T-helper 1 cell treated with Interleukin-12 subunit alpha and Interleukin-12 subunit beta and Interleukin-4 antibody, amounts not matched to agents 30 μg/mL and 1 μg/mL, for 36 hours (primary cell): ENCODE results near the gene PPDPF.
A peak's percentile ranks its signal among the peaks of the same experiment; 100 is the strongest.

ENCODE experiments used
- H3K27ac Mint-ChIP-seq: one replicate; pipeline ENCODE4 v1.8.0; 2021; ENCODE audit warnings: mild to moderate bottlenecking, mixed read lengths
- H3K27me3 Mint-ChIP-seq: one replicate; pipeline ENCODE4 v1.8.0; 2021; ENCODE audit warnings: low read depth, mixed read lengths
- H3K36me3 Mint-ChIP-seq: one replicate; pipeline ENCODE4 v1.8.0; 2021; ENCODE audit warnings: low read depth, mixed read lengths
- H3K4me1 Mint-ChIP-seq: one replicate; pipeline ENCODE4 v1.8.0; 2021; ENCODE audit warnings: low read depth, mixed read lengths
- H3K4me3 Mint-ChIP-seq: one replicate; pipeline ENCODE4 v1.8.0; 2021; ENCODE audit warnings: mild to moderate bottlenecking, moderate library complexity, mixed read lengths
- H3K9me3 Mint-ChIP-seq: one replicate; pipeline ENCODE4 v1.8.0; 2021; ENCODE audit warnings: mixed read lengths

Gene PPDPF

DNA sequence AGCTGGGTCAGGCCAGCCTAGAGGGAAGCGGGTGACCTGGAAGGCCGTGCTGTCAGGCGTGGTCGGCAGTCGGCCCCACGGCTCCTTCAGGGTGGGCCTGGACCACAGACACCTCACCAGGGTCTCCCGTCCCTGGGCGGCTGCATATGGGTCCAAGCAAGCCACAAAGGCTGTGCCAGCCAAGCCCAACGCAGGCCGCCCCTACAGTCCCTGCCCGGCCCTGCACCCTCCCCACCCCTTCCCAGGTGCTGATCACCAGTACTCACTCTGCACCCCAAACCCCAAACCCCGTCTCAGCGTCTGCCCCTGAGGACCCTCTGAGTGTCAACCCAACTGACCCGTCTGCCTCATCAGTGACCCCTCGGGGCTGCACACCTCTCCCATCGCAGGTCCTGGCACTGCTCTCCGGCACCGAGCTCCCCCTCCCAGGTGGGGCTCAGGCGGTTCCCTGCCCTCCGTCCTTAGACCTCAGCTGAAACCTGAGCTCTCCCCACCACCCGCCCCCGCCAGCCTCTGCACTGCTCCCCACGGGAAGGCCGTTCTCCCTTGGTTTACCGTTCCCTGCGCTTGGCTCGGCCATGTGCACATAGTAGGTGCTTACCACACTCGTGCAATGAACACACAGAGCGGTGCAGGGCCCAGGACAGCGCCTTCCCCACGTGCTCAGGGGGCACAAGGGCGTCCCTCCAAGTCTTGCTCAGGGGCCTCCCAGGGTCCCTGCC lies 1.5 kb upstream of the PPDPF start:
- peaks cover 4% of the 10 kb centered on the region for H3K9me3 Mint-ChIP-seq
- H3K27me3 Mint-ChIP-seq: peaks cover 17% of the 10 kb centered on the region
- H3K4me3 Mint-ChIP-seq: peak overlapping the region; percentile 79
- H3K4me1 Mint-ChIP-seq: peaks cover 9% of the 10 kb centered on the region
- peak overlapping the region; percentile 20 for H3K27ac Mint-ChIP-seq
- peaks cover 12% of the 10 kb centered on the region for H3K36me3 Mint-ChIP-seq

DNA sequence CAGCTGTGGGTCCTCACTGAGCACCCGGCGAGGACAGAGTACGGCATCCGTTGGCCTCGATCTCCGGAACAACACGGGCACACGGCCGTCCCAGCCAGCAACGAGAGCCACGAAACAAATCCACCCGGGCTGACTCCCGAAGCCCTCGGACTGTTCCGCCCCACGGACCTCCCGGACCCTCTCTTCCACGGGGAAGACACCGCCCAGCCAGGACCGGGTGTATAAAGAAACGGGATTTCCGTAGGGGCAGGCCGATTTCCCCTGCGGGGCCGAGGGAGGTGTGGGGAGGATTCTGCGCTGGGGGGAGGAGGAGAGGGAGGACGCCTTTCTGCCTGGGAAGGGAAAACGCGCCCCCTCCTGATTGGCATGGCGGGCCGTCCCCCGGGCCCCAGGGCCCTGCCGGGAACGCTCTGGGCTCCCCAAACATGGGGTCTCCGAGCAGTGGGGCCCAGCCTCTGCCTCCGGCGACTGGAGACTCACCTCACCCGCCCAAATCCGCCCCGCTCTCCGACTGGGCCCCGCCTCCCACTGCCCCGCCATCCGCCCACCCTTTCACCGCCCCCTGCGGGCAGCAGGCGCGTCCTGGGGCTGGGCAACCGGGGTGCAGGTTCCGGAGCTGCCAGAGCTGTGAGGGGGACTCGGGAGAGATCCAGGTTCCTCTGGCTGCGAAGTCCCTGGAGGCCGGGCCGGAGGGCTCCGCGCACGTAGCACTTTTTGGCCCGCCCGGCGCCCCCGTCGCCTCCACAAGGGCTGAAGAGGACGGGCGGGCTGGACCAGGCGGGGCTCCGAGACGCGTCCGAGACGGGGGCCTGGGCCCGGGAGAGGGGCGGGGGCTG lies 679 bp upstream of the PPDPF start:
- peak overlapping the region; percentile 79 for H3K4me3 Mint-ChIP-seq

DNA sequence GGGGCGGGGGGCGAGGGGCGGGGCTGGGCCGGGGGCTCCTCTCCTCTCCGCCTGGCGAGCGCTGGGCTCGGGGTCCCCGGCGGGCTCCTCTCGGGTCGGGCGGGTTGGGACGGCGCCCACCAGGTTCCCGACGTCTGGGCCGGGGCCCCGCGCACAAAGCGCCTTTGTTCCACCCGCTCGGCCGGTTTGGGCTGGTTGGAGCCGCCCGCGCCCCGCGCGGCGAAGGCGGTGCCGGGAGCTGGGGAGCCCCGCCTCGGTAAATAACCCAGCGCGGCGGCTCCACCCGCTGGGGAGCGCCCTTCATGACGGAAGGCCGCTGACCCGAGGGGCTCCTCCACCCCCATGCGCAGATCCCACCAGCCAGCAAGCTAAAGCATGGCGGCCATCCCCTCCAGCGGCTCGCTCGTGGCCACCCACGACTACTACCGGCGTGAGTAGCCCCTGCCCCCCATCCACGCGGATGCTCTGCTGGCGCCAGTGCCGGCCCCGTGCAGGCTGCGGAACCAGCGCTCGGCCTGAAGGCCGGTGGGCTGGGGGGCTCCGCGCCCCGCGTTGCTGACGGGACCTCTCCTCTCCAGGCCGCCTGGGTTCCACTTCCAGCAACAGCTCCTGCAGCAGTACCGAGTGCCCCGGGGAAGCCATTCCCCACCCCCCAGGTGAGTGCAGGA lies 503 bp downstream of the PPDPF start:
- Mint-ChIP-seq H3K9me3 (no peaks in the 10 kb centered on the region), H3K4me1 (peaks cover 9% of the 10 kb centered on the region), H3K27me3 (peaks cover under 1% of the 10 kb centered on the region), H3K27ac (peak overlapping the region; percentile 62), H3K4me3 (peak overlapping the region; percentile 77), H3K36me3 (peaks cover 14% of the 10 kb centered on the region)

More for the DNA sequence above, 679 bp upstream of the PPDPF start:
- peaks cover 12% of the 10 kb centered on the region for H3K27me3 Mint-ChIP-seq
- peaks cover 14% of the 10 kb centered on the region for H3K36me3 Mint-ChIP-seq
- H3K4me1 Mint-ChIP-seq: peaks cover 9% of the 10 kb centered on the region
- peak overlapping the region; percentile 20 for H3K27ac Mint-ChIP-seq
- H3K9me3 Mint-ChIP-seq: no peaks in the 10 kb centered on the region

DNA sequence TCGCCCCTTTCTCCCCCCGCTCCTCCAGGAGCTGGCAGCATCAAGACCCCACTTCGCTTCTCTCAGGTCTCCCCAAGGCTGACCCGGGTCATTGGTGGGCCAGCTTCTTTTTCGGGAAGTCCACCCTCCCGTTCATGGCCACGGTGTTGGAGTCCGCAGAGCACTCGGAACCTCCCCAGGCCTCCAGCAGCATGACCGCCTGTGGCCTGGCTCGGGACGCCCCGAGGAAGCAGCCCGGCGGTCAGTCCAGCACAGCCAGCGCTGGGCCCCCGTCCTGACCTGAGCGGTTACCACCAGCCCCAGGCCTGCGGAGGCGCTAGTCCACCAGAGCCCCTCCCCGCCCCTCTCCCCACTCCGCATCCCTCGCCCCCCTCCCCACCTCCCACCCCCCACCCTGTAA lies 1.0 kb downstream of the PPDPF start:
- Mint-ChIP-seq H3K36me3 (peaks cover 14% of the 10 kb centered on the region), H3K27me3 (no peaks in the 10 kb centered on the region), H3K4me3 (peak overlapping the region; percentile 77), H3K27ac (peak overlapping the region; percentile 62), H3K9me3 (no peaks in the 10 kb centered on the region), H3K4me1 (peaks cover 9% of the 10 kb centered on the region)

DNA sequence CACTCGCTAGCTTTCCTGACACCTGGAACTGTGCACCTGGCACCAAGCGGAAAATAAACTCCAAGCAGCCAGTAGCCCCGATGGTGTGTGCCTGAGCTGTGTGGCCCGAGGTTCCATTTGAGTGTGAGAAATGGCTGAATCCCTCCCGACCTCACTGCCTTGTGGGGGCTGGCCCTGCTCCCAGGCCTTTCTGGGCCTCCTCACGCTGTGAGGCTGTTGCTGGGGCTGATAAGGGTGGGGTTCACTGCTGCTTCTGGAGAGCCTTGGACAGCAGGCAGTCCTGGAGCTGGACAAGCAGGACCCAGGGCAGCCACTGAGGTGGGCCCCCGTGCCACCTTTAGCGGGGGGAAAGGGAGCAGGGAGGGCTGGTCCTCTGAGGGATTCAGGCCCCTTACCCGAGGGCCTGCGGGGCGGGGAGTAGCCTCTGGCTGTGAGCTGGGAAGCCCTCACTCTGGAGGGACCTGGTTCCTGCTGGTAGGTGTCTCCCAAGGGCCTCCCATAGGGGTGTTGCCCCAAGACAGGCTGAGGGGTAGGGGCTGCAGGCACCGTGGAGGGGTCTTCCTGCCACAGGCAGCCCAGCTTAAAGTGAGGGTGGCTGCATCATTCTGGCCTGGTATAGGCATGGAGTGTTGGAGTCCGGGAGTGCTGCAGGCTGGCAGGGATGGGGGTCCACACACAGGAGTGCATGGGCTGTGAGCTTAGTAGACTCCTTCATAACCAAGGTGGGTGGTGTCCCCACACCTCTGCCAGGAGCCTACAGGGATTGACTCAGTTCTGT lies 1.7 kb downstream of the PPDPF start:
- H3K4me3 Mint-ChIP-seq: peak overlapping the region; percentile 60
- H3K36me3 Mint-ChIP-seq: peaks cover 14% of the 10 kb centered on the region
- H3K27me3 Mint-ChIP-seq: no peaks in the 10 kb centered on the region
- H3K9me3 Mint-ChIP-seq: no peaks in the 10 kb centered on the region
- peak overlapping the region; percentile 55 for H3K27ac Mint-ChIP-seq
- peaks cover 9% of the 10 kb centered on the region for H3K4me1 Mint-ChIP-seq

DNA sequence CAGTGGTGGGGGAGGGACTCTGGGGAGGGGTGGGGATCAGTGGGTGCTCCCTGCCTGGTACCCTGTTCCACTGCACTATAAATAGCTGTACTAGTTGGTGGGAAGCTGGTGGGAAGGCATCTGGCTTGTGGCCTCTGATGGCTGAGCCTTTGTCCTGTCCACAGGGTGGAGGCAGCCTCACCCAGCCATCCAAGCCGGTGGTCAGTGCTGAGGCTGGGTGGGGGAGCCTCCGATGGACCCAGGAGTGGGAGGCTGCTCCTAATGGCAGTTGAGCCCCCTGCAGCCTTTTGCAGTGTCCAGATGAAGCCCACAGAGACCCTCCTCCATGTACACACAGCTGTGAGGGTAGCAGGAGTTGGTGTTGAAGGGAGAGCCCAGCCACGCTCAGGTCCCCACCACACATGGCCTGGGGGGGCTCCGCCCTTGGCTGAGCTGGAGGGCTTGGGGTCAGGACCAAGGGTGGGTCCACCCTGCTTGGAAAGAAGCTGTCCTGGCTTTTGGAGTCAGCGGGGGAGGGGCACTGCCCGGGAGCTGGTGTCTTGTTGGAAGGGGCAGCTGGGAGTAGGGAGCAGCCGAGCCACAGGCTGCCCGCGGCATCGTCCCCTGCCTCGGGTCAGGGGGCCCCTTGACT lies 2.5 kb downstream of the PPDPF start:
- H3K27ac Mint-ChIP-seq: no peak overlapping the region

DNA sequence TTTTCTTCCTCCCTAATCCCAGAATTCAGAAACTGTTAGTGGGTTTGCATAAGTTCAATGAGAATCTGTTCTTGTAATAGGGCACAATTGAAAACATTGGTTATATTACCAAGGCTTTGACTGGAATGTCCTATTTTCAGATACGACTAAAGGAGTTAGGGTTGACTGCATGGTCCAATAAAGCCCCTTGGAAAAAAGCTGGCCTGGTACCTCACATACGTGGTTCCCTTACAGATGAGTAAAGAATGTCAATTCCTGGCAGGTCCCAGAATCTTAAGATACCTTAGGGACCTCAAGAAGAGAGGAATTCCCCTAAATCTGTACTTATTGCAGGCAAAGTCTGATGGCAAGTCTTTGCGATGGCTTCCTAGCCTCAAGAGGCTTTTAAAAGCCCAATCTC lies 4.6 kb downstream of the PPDPF start:
- Mint-ChIP-seq H3K4me3 (no peak overlapping the region), H3K27me3 (no peaks in the 10 kb centered on the region), H3K36me3 (peaks cover 14% of the 10 kb centered on the region), H3K9me3 (no peaks in the 10 kb centered on the region), H3K4me1 (peaks cover 11% of the 10 kb centered on the region), H3K27ac (no peak overlapping the region)

More for the DNA sequence above, 2.5 kb downstream of the PPDPF start:
- H3K27me3 Mint-ChIP-seq: no peaks in the 10 kb centered on the region
- H3K4me1 Mint-ChIP-seq: peaks cover 11% of the 10 kb centered on the region
- no peak overlapping the region for H3K4me3 Mint-ChIP-seq
- H3K36me3 Mint-ChIP-seq: peaks cover 14% of the 10 kb centered on the region
- no peaks in the 10 kb centered on the region for H3K9me3 Mint-ChIP-seq

DNA sequence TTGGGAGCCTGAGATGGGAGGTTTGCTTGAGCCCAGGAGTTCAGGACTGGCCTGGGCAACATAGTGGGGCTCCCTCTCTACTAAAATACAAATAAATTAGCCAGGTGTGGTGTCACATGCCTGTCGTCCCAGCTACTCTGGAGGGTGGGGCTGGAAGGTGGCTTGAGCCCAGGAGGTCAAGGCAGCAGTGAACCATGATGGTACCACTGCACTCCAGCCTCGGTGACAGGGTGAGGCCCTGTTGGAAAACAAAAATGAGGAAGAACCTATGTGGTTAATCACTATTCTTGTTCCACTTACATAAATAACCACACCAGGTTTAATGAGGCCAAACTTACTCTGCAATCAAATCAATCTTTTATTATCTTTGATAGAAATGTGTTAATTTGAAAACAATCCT lies 5.4 kb downstream of the PPDPF start:
- no peak overlapping the region for H3K4me3 Mint-ChIP-seq
- H3K27ac Mint-ChIP-seq: no peak overlapping the region
- H3K9me3 Mint-ChIP-seq: no peaks in the 10 kb centered on the region
- no peaks in the 10 kb centered on the region for H3K27me3 Mint-ChIP-seq
- peaks cover 11% of the 10 kb centered on the region for H3K4me1 Mint-ChIP-seq
- peaks cover 14% of the 10 kb centered on the region for H3K36me3 Mint-ChIP-seq

DNA sequence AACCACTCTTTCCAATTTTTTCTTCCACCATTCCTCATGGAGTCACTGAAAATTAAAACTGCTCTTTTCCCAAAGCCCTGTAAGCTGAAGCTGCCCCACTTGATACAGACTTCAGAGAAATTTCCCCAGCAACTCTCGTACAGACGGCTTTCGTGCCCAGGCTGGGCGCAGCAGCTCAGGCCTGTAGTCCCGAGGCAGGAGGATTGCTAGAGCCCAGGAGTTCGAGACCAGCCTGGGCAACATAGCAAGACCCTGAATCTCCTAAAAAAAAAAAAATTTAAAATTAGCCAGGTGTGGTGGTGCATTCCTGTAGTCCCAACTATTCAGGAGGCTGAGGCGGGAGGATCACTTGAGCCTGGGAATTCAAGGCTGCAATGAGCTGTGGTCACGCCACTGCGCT lies 6.6 kb downstream of the PPDPF start:
- no peaks in the 10 kb centered on the region for H3K27me3 Mint-ChIP-seq
- H3K36me3 Mint-ChIP-seq: peaks cover 14% of the 10 kb centered on the region
- H3K27ac Mint-ChIP-seq: no peak overlapping the region
- no peak overlapping the region for H3K4me3 Mint-ChIP-seq
- H3K4me1 Mint-ChIP-seq: peaks cover 8% of the 10 kb centered on the region
- no peaks in the 10 kb centered on the region for H3K9me3 Mint-ChIP-seq

DNA sequence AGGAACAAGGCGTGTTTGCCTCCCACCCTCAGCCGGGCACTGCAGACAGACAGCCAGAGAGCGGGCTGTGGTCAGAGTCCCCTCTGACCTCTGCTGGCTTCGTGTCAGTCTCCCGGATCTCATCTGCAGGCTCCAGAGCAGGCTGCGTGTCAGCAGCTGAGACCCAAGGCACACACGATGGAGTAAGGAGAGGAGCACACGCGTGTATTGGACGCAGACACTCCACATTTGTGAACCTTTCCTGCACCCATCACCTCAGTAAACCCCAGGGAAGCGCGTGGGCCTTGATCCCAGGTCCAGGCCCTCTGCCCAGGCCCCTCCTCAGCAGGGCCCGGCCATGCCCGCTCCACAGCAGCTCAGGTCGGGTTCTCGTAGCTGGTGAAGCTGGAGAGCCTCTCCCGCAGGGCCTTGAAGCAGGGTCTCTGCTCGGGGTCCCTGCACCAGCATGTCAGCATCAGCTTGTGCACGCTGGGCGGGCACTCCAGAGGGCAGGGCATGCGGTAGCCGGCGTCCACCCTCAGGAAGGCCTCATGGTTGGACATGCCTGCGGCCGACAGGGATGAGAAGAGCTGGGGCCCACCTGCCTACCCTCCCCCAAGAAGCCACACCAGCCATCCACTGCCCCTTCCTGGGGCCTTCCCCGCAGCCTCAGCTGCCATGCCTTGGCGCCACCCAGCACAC lies 8.8 kb downstream of the PPDPF start:
- Mint-ChIP-seq H3K4me1 (peaks cover 3% of the 10 kb centered on the region), H3K4me3 (no peak overlapping the region), H3K27me3 (no peaks in the 10 kb centered on the region), H3K9me3 (no peaks in the 10 kb centered on the region), H3K27ac (no peak overlapping the region), H3K36me3 (peaks cover 1% of the 10 kb centered on the region)

DNA sequence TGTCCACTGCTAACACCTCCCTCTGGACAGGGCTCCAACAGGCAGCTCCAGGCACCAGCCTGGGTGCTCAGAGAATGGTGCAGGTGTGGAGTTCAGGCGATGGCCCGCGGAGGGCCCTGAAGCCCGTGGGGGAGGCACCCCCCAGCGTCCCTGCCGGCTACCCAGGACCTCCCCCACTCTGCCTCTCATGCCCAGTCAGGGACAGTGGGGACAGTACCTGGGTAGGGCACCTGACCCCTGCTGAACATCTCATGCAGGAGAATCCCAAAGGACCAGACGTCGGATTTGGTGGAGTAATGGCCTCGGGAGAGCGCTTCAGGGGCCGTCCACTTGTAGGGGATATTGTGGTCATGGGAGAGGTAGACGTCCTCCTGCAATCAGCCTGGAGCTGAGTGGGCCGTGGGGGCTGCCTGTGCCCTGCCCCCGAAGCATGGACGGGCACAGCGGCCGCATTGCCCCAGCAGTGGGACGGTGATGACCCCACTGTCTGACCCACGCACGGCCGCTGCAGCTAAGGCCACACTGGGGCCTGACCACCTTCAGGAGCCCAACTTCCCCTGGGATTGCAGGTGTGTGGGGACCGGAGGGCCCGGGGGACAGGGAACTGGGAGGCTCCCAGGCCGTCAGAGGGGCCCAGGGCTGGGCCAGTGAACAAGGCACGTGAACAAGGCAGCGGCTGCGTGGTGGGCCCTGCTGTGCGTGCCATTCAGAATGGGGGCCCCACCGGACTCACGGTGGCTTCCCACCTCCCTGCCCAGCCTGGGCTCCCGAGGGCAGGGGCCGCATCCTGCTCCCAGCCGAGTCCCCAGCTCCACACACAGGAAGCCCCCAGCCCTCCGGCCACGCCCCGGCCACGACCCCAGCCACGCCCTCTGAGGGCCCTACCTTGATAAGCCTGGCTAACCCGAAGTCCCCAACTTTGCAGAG lies 9.6 kb downstream of the PPDPF start:
- Mint-ChIP-seq H3K27me3 (no peaks in the 10 kb centered on the region), H3K27ac (no peak overlapping the region), H3K36me3 (no peaks in the 10 kb centered on the region), H3K4me1 (peaks cover 3% of the 10 kb centered on the region), H3K4me3 (no peak overlapping the region), H3K9me3 (no peaks in the 10 kb centered on the region)

DNA sequence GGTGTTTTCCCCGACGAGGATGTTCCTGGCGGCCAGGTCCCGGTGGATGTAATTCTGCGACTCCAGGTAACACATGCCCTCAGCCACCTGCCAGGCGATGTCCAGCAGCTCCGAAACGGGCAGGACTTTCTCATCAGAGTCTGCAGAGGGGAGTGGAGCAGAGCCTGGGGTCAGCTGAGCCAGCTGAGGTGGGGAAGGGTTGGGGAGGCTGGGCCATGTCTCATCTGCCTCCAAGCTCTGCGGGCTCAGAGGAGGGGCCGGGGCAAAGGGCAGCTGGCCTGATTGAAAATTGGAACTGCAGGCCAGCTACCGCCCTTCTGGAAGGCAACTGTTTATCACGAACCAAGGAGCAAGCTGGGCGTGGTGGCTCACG lies 10.2 kb downstream of the PPDPF start:
- Mint-ChIP-seq H3K27ac (no peak overlapping the region), H3K9me3 (no peaks in the 10 kb centered on the region), H3K27me3 (no peaks in the 10 kb centered on the region), H3K36me3 (no peaks in the 10 kb centered on the region), H3K4me1 (peaks cover 3% of the 10 kb centered on the region), H3K4me3 (no peak overlapping the region)
